ENCODE results near the gene CTNNBL1. TPM values are rescaled to one million over a fixed set of nuclear protein-coding genes. Genes with fewer than 3 reads are reported as not detected.

Gene CTNNBL1
- total RNA-seq, 2 donors from 2014 or later, result 29.9 to 39.9 TPM

- no peaks in the 10 kb centered on the region for H3K27me3 ChIP-seq
- no peak overlapping the region for H3K27ac ChIP-seq
- TF ChIP-seq CTCF (IDR thresholded peaks at IDR 0.05), result no peak
- peaks cover 35% of the 10 kb centered on the region for H3K36me3 ChIP-seq
- DNase-seq (ENCODE audit: low spot score), result no peak
- no peaks in the 10 kb centered on the region for H3K9me3 ChIP-seq
- no peaks in the 10 kb centered on the region for H3K4me1 ChIP-seq
- no peak overlapping the region for H3K4me3 ChIP-seq
Measured at GRCh38 chr20:37770908-37771307, 77.1 kb downstream of the CTNNBL1 start.

GRCh38 chr20:37773291-37773826 is 79.5 kb downstream of the CTNNBL1 start:
- TF ChIP-seq CTCF (IDR thresholded peaks at IDR 0.05), result no peak
- H3K27ac ChIP-seq, result no peak overlapping the region
- H3K36me3 ChIP-seq, result peaks cover 24% of the 10 kb centered on the region

GRCh38 chr20:37774156-37774555 is 80.3 kb downstream of the CTNNBL1 start:
- no peaks in the 10 kb centered on the region for H3K9me3 ChIP-seq
- no peaks in the 10 kb centered on the region for H3K27me3 ChIP-seq
- H3K36me3 ChIP-seq, result peaks cover 16% of the 10 kb centered on the region
- DNase-seq (ENCODE audit: low spot score), result no peak
- H3K4me1 ChIP-seq, result peaks cover 0 to 5% of the 10 kb centered on the region in 2 donors
- TF ChIP-seq CTCF (IDR thresholded peaks at IDR 0.05), result no peak
- H3K27ac ChIP-seq, result no peak overlapping the region
- H3K4me3 ChIP-seq, result no peak overlapping the region

More at GRCh38 chr20:37773291-37773826, 79.5 kb downstream of the CTNNBL1 start:
- Histone ChIP-seq H3K27me3 (no peaks in the 10 kb centered on the region), H3K4me1 (peaks cover 0 to 3% of the 10 kb centered on the region in 2 donors), H3K9me3 (no peaks in the 10 kb centered on the region), H3K4me3 (no peak overlapping the region)
- no peak for DNase-seq (ENCODE audit: low spot score)

- H3K4me3 ChIP-seq, result no peak overlapping the region
- H3K36me3 ChIP-seq, result peaks cover 10% of the 10 kb centered on the region
- no peaks in the 10 kb centered on the region for H3K27me3 ChIP-seq
- no peaks in the 10 kb centered on the region for H3K9me3 ChIP-seq
- peaks cover 0 to 5% of the 10 kb centered on the region in 2 donors for H3K4me1 ChIP-seq
- DNase-seq (ENCODE audit: low spot score), result no peak
- no peak overlapping the region for H3K27ac ChIP-seq
- no peak for TF ChIP-seq CTCF (IDR thresholded peaks at IDR 0.05)
Measured at GRCh38 chr20:37775200-37775599, 81.4 kb downstream of the CTNNBL1 start.

- H3K27ac ChIP-seq, result no peak overlapping the region
- no peak for TF ChIP-seq CTCF (IDR thresholded peaks at IDR 0.05)
- H3K9me3 ChIP-seq, result no peaks in the 10 kb centered on the region
- peaks cover 0 to 5% of the 10 kb centered on the region in 2 donors for H3K4me1 ChIP-seq
- no peak overlapping the region for H3K4me3 ChIP-seq
- peaks cover 10% of the 10 kb centered on the region for H3K36me3 ChIP-seq
- H3K27me3 ChIP-seq, result no peaks in the 10 kb centered on the region
- DNase-seq (ENCODE audit: low spot score), result no peak
Measured at GRCh38 chr20:37776049-37776448, 82.2 kb downstream of the CTNNBL1 start.

- TF ChIP-seq CTCF (IDR thresholded peaks at IDR 0.05), result no peak
- Histone ChIP-seq H3K4me1 (peaks cover 0 to 5% of the 10 kb centered on the region in 2 donors), H3K36me3 (peaks cover 7% of the 10 kb centered on the region)
Measured at GRCh38 chr20:37776526-37776925, 82.7 kb downstream of the CTNNBL1 start.

More at GRCh38 chr20:37776526-37776925, 82.7 kb downstream of the CTNNBL1 start:
- H3K27me3 ChIP-seq, result no peaks in the 10 kb centered on the region
- no peak overlapping the region for H3K4me3 ChIP-seq
- DNase-seq (ENCODE audit: low spot score), result no peak
- no peak overlapping the region for H3K27ac ChIP-seq
- no peaks in the 10 kb centered on the region for H3K9me3 ChIP-seq

Data from right atrium auricular region (tissue), 2 donors.